Common myeloid progenitor, CD34-positive (primary cell): Measurements from ENCODE around the gene ZFYVE27. TPM values are rescaled to one million over a fixed set of nuclear protein-coding genes. Genes with fewer than 3 reads are reported as not detected.
"Not testable (repeated sequence)": the region's sequence is repeated elsewhere in the genome, so short reads cannot be mapped to it uniquely, and the experiment has no call there.

ENCODE experiments used
- CTCF ChIA-PET: fragments of 350-600 bp; sonication (Branson Sonifier 250); formaldehyde crosslinking; loops from one replicate; lab custom pipeline; 2021; ENCODE audit warnings: antibody characterized with exemption; lab: Charles Lee
- POLR2A ChIA-PET: fragments of 350-600 bp; sonication (Branson Sonifier 250); formaldehyde crosslinking; loops from one replicate; lab custom pipeline; 2021; ENCODE audit warnings: antibody characterized with exemption; lab: Charles Lee
- DNase-seq, 3 donors: peaks; one replicate each; pipeline versions ENCODE4 v3.0.0 to v3.0.0-alpha.2; 2013
- H3K27ac ChIP-seq, 2 experiments: 1 replicate in 1 of 2; 2 replicates in 1 of 2; pipeline ENCODE4 v1.7.0; 2013; ENCODE audit warnings: inconsistent platforms in 2 of 2, low read length in 2 of 2, mild to moderate bottlenecking in 2 of 2, low read depth in 1 of 2, moderate library complexity in 1 of 2; ENCODE audit not compliant: severe bottlenecking in 2 of 2, insufficient read depth in 1 of 2, poor library complexity in 1 of 2
- H3K27me3 ChIP-seq, 5 experiments: replicated peaks in 2 of 5; 1 replicate in 3 of 5; 2 replicates in 2 of 5; pipeline versions ENCODE4 v1.6.1 to v1.7.0; 2013; ENCODE audit warnings: low read length in 4 of 5, mild to moderate bottlenecking in 2 of 5, moderate library complexity in 2 of 5, inconsistent platforms in 1 of 5; ENCODE audit not compliant: insufficient read depth in 5 of 5, control insufficient read depth in 4 of 5
- H3K36me3 ChIP-seq, 4 experiments: 1 replicate in 2 of 4; 2 replicates in 2 of 4; pipeline versions ENCODE4 v1.6.1 to v1.7.0; 2013; ENCODE audit warnings: low read length in 3 of 4, control low read depth in 1 of 4, mild to moderate bottlenecking in 1 of 4; ENCODE audit not compliant: control insufficient read depth in 4 of 4, insufficient read depth in 4 of 4
- H3K4me1 ChIP-seq, 4 experiments: 1 replicate in 3 of 4; 2 replicates in 1 of 4; pipeline versions ENCODE4 v1.6.1 to v1.7.1; 2013; ENCODE audit warnings: low read length in 3 of 4, mild to moderate bottlenecking in 3 of 4, control low read depth in 1 of 4, inconsistent platforms in 1 of 4, moderate library complexity in 1 of 4; ENCODE audit not compliant: control insufficient read depth in 4 of 4, insufficient read depth in 4 of 4; ENCODE audit errors: control extremely low read depth in 1 of 4
- H3K4me3 ChIP-seq, 7 experiments: 1 replicate in 4 of 7; 2 replicates in 3 of 7; pipeline versions ENCODE4 v1.5.1 to v1.7.0; 2013; ENCODE audit warnings: mild to moderate bottlenecking in 7 of 7, low read length in 6 of 7, moderate library complexity in 6 of 7, inconsistent platforms in 2 of 7, low read depth in 2 of 7, control low read depth in 1 of 7; ENCODE audit not compliant: insufficient read depth in 4 of 7, control insufficient read depth in 1 of 7; ENCODE audit errors: extremely low read depth in 1 of 7
- H3K9me3 ChIP-seq, 5 experiments: 1 replicate in 4 of 5; 2 replicates in 1 of 5; pipeline versions ENCODE4 v1.6.1 to v1.7.1; 2013; ENCODE audit warnings: low read length in 4 of 5, mild to moderate bottlenecking in 2 of 5, inconsistent platforms in 1 of 5, low read depth in 1 of 5, moderate library complexity in 1 of 5; ENCODE audit not compliant: control insufficient read depth in 4 of 5, insufficient read depth in 2 of 5; ENCODE audit errors: control extremely low read depth in 1 of 5
- WGBS: methylation state at CpG from one replicate; pipeline ENCODE4 v1.1.5; 2013; ENCODE audit not compliant: insufficient coverage; 5-methylcytosine and 5-hydroxymethylcytosine counted together
- polyA plus RNA-seq: library from polyadenylated mRNA; unstranded; fragments of 120-200 nt; gene quantifications from one replicate; pipeline ENCODE4 v1.2.1, GENCODE V29; 2013

Gene ZFYVE27
- polyA plus RNA-seq = 27.8 TPM

- peak within 1 kb of the TSS; percentile 70 to 91 for H3K27ac ChIP-seq
- DNase-seq = peak; percentile 93 to 94 (median 94)
- H3K27me3 ChIP-seq = no peaks in the 10 kb centered on the region
- WGBS = under 1% methylated on average over 58 of the region's 72 CpGs
- CTCF ChIA-PET = interaction anchor here (1.3 to 21.5 kb wide), 9 partner anchors 11 to 61 kb away, joined by 4 to 623 read pairs (median 7); partner anchors contain the start of genes AVPI1 and MARVELD1
- H3K9me3 ChIP-seq = no peaks in the 10 kb centered on the region
- H3K4me3 ChIP-seq = peak within 1 kb of the TSS; percentile 57 to 96 (median 89)
- POLR2A ChIA-PET = interaction anchor here (1.2 kb wide), 1 partner anchor 23 kb away, joined by 4 read pairs; the partner anchor contains the start of gene MARVELD1
- H3K4me1 ChIP-seq = peaks cover 7 to 19% (median 15%) of the 10 kb centered on the region in 4 experiments
- peaks cover 6 to 21% (median 15%) of the 10 kb centered on the region in 4 experiments for H3K36me3 ChIP-seq
These were observed at the start of gene ZFYVE27 for GRCh38 chr10:97736902-97737769. ZFYVE27 (plus strand) TSS chr10:97737128; CDS start chr10:97738478, 1,350 bp downstream.

GRCh38 chr10:97687785-97688781, 48.8 kb upstream of the ZFYVE27 start:
- H3K36me3 ChIP-seq = no peaks in the 10 kb centered on the region
- DNase-seq = peak in 1 of 3 donors; percentile 8
- H3K27me3 ChIP-seq = no peaks in the 10 kb centered on the region
- ChIA-PET POLR2A (interaction anchor here (0.8 to 1.8 kb wide), 3 partner anchors 9 to 26 kb away, joined by 3 to 6 read pairs (median 3); partner anchors contain the start of gene MARVELD1), CTCF (interaction anchor here (0.5 to 6.5 kb wide), 11 partner anchors 9 to 79 kb away, joined by 3 to 54 read pairs (median 4); no protein-coding TSS in a partner anchor)
- H3K4me1 ChIP-seq = peaks cover 0 to 33% (median 23%) of the 10 kb centered on the region in 4 experiments
- H3K4me3 ChIP-seq = peak overlapping the region in 5 of 7 experiments; percentile 31 to 86 (median 84)
- WGBS = 71% methylated on average over 12 of the region's 14 CpGs
- peak overlapping the region in 1 of 2 experiments; percentile 72 for H3K27ac ChIP-seq
- H3K9me3 ChIP-seq = no peaks in the 10 kb centered on the region

- Histone ChIP-seq H3K36me3 (no peaks in the 10 kb centered on the region), H3K4me1 (peaks cover 0 to 28% (median 21%) of the 10 kb centered on the region in 4 experiments), H3K27ac (no peak overlapping the region), H3K4me3 (no peak overlapping the region), H3K27me3 (no peaks in the 10 kb centered on the region), H3K9me3 (peaks cover 0 to 1% (median 0%) of the 10 kb centered on the region in 5 experiments)
- 97% methylated on average over 5 of the region's 5 CpGs for WGBS
- POLR2A ChIA-PET = interaction anchor here (1.1 kb wide), 1 partner anchor 29 kb away, joined by 3 read pairs; no protein-coding TSS in a partner anchor
- no peak for DNase-seq
- CTCF ChIA-PET = interaction anchor here (0.8 to 6.5 kb wide), 5 partner anchors 8 to 45 kb away, joined by 3 to 40 read pairs (median 4); no protein-coding TSS in a partner anchor
These were observed 47.3 kb upstream of the ZFYVE27 start for GRCh38 chr10:97689559-97690020.

- POLR2A ChIA-PET = interaction anchor here (1.1 kb wide), 1 partner anchor 28 kb away, joined by 3 read pairs; no protein-coding TSS in a partner anchor
- no peaks in the 10 kb centered on the region for H3K27me3 ChIP-seq
- no peak overlapping the region for H3K4me3 ChIP-seq
- no peak for DNase-seq
- H3K27ac ChIP-seq = no peak overlapping the region
- CTCF ChIA-PET = interaction anchor here (0.8 to 6.5 kb wide), 4 partner anchors 11 to 15 kb away, joined by 3 to 40 read pairs (median 4); no protein-coding TSS in a partner anchor
- peaks cover 0 to 28% (median 21%) of the 10 kb centered on the region in 4 experiments for H3K4me1 ChIP-seq
- no peaks in the 10 kb centered on the region for H3K36me3 ChIP-seq
- H3K9me3 ChIP-seq = peaks cover 0 to 1% (median 0%) of the 10 kb centered on the region in 5 experiments
- 71% methylated on average over 1 of the region's 3 CpGs for WGBS
These were observed 46.8 kb upstream of the ZFYVE27 start for GRCh38 chr10:97690133-97690532.

GRCh38 chr10:97698072-97698655, 38.8 kb upstream of the ZFYVE27 start:
- CTCF ChIA-PET = interaction anchor here (1.0 to 3.7 kb wide), 7 partner anchors 8 to 33 kb away, joined by 5 to 22 read pairs (median 7); partner anchors contain the start of gene AVPI1
- DNase-seq, POLR2A ChIA-PET, H3K9me3 ChIP-seq, H3K4me1 ChIP-seq, H3K4me3 ChIP-seq, H3K36me3 ChIP-seq, H3K27ac ChIP-seq, H3K27me3 ChIP-seq: not testable (repeated sequence)
- 98% methylated on average over 9 of the region's 11 CpGs for WGBS
